K562 (cell line): Measurements from ENCODE around the gene CCDC78. TPM values are rescaled to one million over a fixed set of nuclear protein-coding genes. Genes with fewer than 3 reads are reported as not detected.
A peak's percentile ranks its signal among the peaks of the same experiment; 100 is the strongest.

Source experiments
- ATAC-seq: fragments of 200-7000 bp; cut with Tn5 transposase; 3 replicates; pipeline ENCODE4 v1.9.1; 2020; ENCODE audit warnings: moderate library complexity
- BruUV-seq: library from RNA; stranded (reverse); fragments of 400-500 nt; replicated peaks from 2 replicates; lab custom pipeline; 2021; lab: Mats Ljungman, UMichigan
- CTCF ChIA-PET: fragments of 300-600 bp; formaldehyde crosslinking; extraction: SDS; loops from one replicate; lab custom pipeline; 2021; ENCODE audit warnings: low intra/inter-chr PET ratio; lab: Yijun Ruan, JAX
- POLR2A ChIA-PET: fragments of 300-600, 350-650 bp; sonication (Branson Sonifier 250); formaldehyde crosslinking; extraction: SDS; loops from one replicate; lab custom pipeline; 2021; ENCODE audit warnings: antibody characterized with exemption, inconsistent platforms; lab: Yijun Ruan, JAX
- DNase-seq, 4 experiments: peaks; one replicate each; pipeline versions ENCODE4 v3.0.0 to v3.0.0-alpha.2; 2011 to 2018; ENCODE audit warnings: low spot score in 3 of 4, mixed read lengths in 3 of 4; ENCODE audit errors: extremely low read depth in 1 of 4
- FAIRE-seq: peaks from 2 replicates; lab custom pipeline; 2011; peaks lifted over from hg19 to GRCh38; lab: Jason Lieb, UNC
- H2AFZ ChIP-seq: 2 replicates; pipeline ENCODE4 v1.6.0; 2011; ENCODE audit warnings: low read depth, low read length, control low read depth, inconsistent platforms
- H3K27ac ChIP-seq: fragments of 200-600 bp; 3 replicates; pipeline ENCODE4 v1.8.0; 2011; ENCODE audit warnings: low read depth, mild to moderate bottlenecking, control low read depth, inconsistent platforms, low read length, moderate library complexity, mixed read lengths; ENCODE audit errors: extremely low read depth
- H3K27me3 ChIP-seq, 2 experiments: fragments of 300-600 bp in 1 of 2; 2 replicates in 1 of 2; 3 replicates in 1 of 2; pipeline versions ENCODE4 v1.6.0 to v1.8.0; 2011; ENCODE audit warnings: inconsistent platforms in 2 of 2, low read length in 2 of 2, mild to moderate bottlenecking in 1 of 2, mixed read lengths in 1 of 2, moderate library complexity in 1 of 2; ENCODE audit not compliant: control insufficient read depth in 2 of 2, insufficient read depth in 2 of 2
- H3K36me3 ChIP-seq: fragments of 300-600 bp; 3 replicates; pipeline ENCODE4 v1.8.0; 2011; ENCODE audit warnings: mild to moderate bottlenecking, low read length, inconsistent platforms; ENCODE audit not compliant: control insufficient read depth, insufficient read depth
- H3K4me1 ChIP-seq, 2 experiments: fragments of 200-600 bp in 1 of 2; replicated peaks in 1 of 2; 2 replicates in 1 of 2; 3 replicates in 1 of 2; pipeline versions ENCODE4 v1.5.1 to v1.8.0; 2011; ENCODE audit warnings: inconsistent platforms in 2 of 2, low read length in 2 of 2, mild to moderate bottlenecking in 1 of 2, mixed read lengths in 1 of 2, moderate library complexity in 1 of 2; ENCODE audit not compliant: control insufficient read depth in 2 of 2, insufficient read depth in 2 of 2
- H3K4me2 ChIP-seq: 2 replicates; pipeline ENCODE4 v1.6.1; 2011; ENCODE audit warnings: low read length, control low read depth, inconsistent platforms, mixed read lengths; ENCODE audit not compliant: insufficient read depth
- H3K4me3 ChIP-seq: fragments of 200-600 bp; sonication (generic), shearing (Covaris generic); 2 replicates; pipeline ENCODE4 v1.5.1; 2016; ENCODE audit warnings: control low read depth, inconsistent platforms
- H3K79me2 ChIP-seq: fragments of 200-600 bp; 3 replicates; pipeline ENCODE4 v1.8.0; 2011; ENCODE audit warnings: low read length, inconsistent platforms; ENCODE audit not compliant: control insufficient read depth, insufficient read depth
- H3K9ac ChIP-seq, 2 experiments: 2 replicates each; pipeline versions ENCODE4 v1.6.0 to v1.6.1; 2011; ENCODE audit warnings: low read depth in 2 of 2, low read length in 2 of 2, control low read depth in 1 of 2, inconsistent platforms in 1 of 2, mild to moderate bottlenecking in 1 of 2, mixed read lengths in 1 of 2; ENCODE audit not compliant: insufficient read depth in 1 of 2
- H3K9me1 ChIP-seq: one replicate; pipeline ENCODE4 v1.6.0; 2011; ENCODE audit warnings: inconsistent platforms, mild to moderate bottlenecking, low read length, moderate library complexity; ENCODE audit not compliant: control insufficient read depth, insufficient read depth
- H3K9me3 ChIP-seq: replicated peaks from 2 replicates; pipeline ENCODE4 v1.5.1; 2011; ENCODE audit warnings: low read depth, low read length, inconsistent platforms; ENCODE audit not compliant: control insufficient read depth, insufficient read depth
- H4K20me1 ChIP-seq: replicated peaks from 2 replicates; pipeline ENCODE4 v1.6.1; 2011; ENCODE audit warnings: low read length, inconsistent platforms, mixed read lengths; ENCODE audit not compliant: control insufficient read depth, insufficient read depth
- CC2D1A ChIP-seq: fragments of 450-650 bp; IDR thresholded peaks from 2 replicates; pipeline ENCODE4 v1.6.1; 2017; ENCODE audit warnings: mild to moderate bottlenecking
- HES1 ChIP-seq: fragments of 450-650 bp; IDR thresholded peaks from 2 replicates; pipeline ENCODE4 v1.6.1; 2016; ENCODE audit warnings: low read depth, mild to moderate bottlenecking, moderate library complexity
- HNRNPUL1 ChIP-seq: fragments of 200-400 bp; formaldehyde crosslinking; IDR thresholded peaks from 2 replicates; pipeline ENCODE4 v1.6.1; 2017; ENCODE audit warnings: low read length
- KAT7 ChIP-seq: sonication (generic); formaldehyde crosslinking; IDR thresholded peaks from 2 replicates; pipeline ENCODE4 v1.8.0; 2022; ENCODE audit warnings: missing genetic modification reagents, mild to moderate bottlenecking, borderline replicate concordance
- SAFB2 ChIP-seq: fragments of 200-400 bp; formaldehyde crosslinking; IDR thresholded peaks from 2 replicates; pipeline ENCODE4 v1.6.1; 2018; ENCODE audit warnings: borderline replicate concordance, low read length, low read depth, moderate library complexity; ENCODE audit not compliant: severe bottlenecking
- SREBF1 ChIP-seq: fragments of 150-350 bp; IDR thresholded peaks from 2 replicates; pipeline ENCODE4 v1.6.1; 2014; ENCODE audit warnings: antibody characterized with exemption, low read depth, low read length, borderline replicate concordance
- ZBTB5 ChIP-seq: fragments of 450-650 bp; IDR thresholded peaks from 2 replicates; pipeline ENCODE4 v1.6.1; 2017; ENCODE audit warnings: antibody characterized with exemption
- ZNF23 ChIP-seq: fragments of 250-450 bp; sonication (Bioruptor Pico); IDR thresholded peaks from 2 replicates; pipeline ENCODE4 v1.4.0; 2020; ENCODE audit warnings: mild to moderate bottlenecking
- ZNF253 ChIP-seq: fragments of 250-450 bp; sonication (Bioruptor Pico); conservative IDR thresholded peaks from 2 replicates; pipeline ENCODE4 v1.6.1; 2021; ENCODE audit warnings: mild to moderate bottlenecking
- ZNF830 ChIP-seq: fragments of 250-450 bp; sonication (Bioruptor Pico); IDR thresholded peaks from 2 replicates; pipeline ENCODE4 v1.5.0; 2021; ENCODE audit warnings: mild to moderate bottlenecking
- WGBS: fragments of 100-300 bp; shearing (Covaris generic); methylation state at CpG from one replicate; pipeline ENCODE4 v1.1.6; 2016; ENCODE audit warnings: low coverage, mixed read lengths; ENCODE audit not compliant: insufficient coverage; ENCODE audit errors: missing lambda C conversion rate; 5-methylcytosine and 5-hydroxymethylcytosine counted together
- in situ Hi-C: fragments of 300-500 bp; cut with MboI; formaldehyde crosslinking; loops from 4 replicates; pipeline ENCODE4 v1.15.0; 2018; ENCODE audit warnings: inconsistent platforms, mixed read lengths
- intact Hi-C: fragments of 100-400 bp; cut with micrococcal nuclease; formaldehyde crosslinking; loops from 2 replicates; pipeline ENCODE4 v1.14.2; 2022
- polyA plus RNA-seq, 8 experiments: library from polyadenylated mRNA; depleted of rRNA in 4 of 8; stranded (reverse) in 5 of 8; unstranded in 3 of 8; fragments of >200 nt; fragmentation: Nextera tagmentation in 2 of 8; fragmentation: Illumina TruSeq in 1 of 8; extraction: Ambion mirVana in 2 of 8; extraction: Trizol in 1 of 8; gene quantifications; 2 replicates each; pipeline versions ENCODE4 v1.2.1 to v1.2.3, GENCODE V29; 2011 to 2014; ENCODE audit warnings: inconsistent platforms in 1 of 8, missing spikeins in 1 of 8
- total RNA-seq, 7 experiments: library from RNA; depleted of rRNA in 6 of 7; stranded (reverse); fragments of >200 nt in 6 of 7; fragmentation: Illumina TruSeq in 2 of 7; extraction: Trizol in 2 of 7; gene quantifications; 2 replicates each; pipeline versions ENCODE4 v1.2.1 to v1.2.3, GENCODE V29; 2011 to 2021; ENCODE audit warnings: low replicate concordance in 1 of 7
- TF ChIP-seq, protein P1 (sequence below), 2 experiments: fragments of 450-650 bp; formaldehyde crosslinking in 1 of 2; IDR thresholded peaks; 2 replicates each; pipeline versions ENCODE4 v1.4.0 to v1.6.1; 2014 to 2020; ENCODE audit warnings: mild to moderate bottlenecking in 2 of 2, borderline replicate concordance in 1 of 2, low read depth in 1 of 2

CCDC78 gene
- total and polyA plus RNA-seq, 9 of the 15 experiments (the other 6 are each of a cell fraction or from before 2014, with no cell fraction given) = 0.24 to 17.7 (median 2.9) TPM

DNA sequence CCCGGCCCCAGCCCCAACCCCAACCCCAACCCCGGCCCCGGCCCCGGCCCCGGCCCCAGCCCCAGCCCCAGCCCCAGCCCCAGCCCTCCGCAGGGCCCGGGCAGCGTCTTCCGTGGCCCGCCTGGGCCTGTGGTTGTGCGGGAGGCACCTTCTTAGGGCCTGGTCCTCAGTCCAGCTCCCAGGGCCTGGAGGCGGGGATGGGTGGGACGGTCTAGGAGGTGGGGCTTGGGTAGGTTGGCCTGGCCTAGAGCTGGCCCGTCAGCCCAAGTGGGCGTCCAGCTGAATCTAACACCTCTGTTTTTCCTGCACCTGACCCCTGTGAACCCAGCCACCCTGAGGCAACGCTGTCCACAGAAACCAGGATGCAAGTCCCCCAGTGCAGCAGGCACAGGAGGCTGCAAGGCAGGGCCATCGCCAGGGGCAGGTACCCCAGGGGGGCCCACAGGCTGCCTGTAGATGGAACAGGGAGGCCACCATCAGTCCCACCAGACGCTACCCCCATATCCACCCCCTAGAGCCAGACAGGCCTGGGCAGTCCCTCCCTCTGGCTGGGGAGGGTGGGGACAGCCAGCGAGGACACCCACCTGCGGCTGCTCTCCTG lies 43.0 kb upstream of the CCDC78 start:
- no peak overlapping the region; a peak in 1 of 4 replicates for H3K9ac ChIP-seq
- peak; percentile 50; the same call in 2 of the 3 replicates for ATAC-seq
- TF ChIP-seq ZBTB5 (no peak), ZNF253 (CRISPR knock-in tag) (no peak), ZNF23 (CRISPR knock-in tag) (no peak), HES1 (no peak), SAFB2 (no peak), CC2D1A (no peak), HNRNPUL1 (no peak), SREBF1 (no peak), ZNF830 (CRISPR knock-in tag) (no peak), KAT7 (CRISPR knock-in tag) (no peak)
- TF ChIP-seq, protein P1, sequence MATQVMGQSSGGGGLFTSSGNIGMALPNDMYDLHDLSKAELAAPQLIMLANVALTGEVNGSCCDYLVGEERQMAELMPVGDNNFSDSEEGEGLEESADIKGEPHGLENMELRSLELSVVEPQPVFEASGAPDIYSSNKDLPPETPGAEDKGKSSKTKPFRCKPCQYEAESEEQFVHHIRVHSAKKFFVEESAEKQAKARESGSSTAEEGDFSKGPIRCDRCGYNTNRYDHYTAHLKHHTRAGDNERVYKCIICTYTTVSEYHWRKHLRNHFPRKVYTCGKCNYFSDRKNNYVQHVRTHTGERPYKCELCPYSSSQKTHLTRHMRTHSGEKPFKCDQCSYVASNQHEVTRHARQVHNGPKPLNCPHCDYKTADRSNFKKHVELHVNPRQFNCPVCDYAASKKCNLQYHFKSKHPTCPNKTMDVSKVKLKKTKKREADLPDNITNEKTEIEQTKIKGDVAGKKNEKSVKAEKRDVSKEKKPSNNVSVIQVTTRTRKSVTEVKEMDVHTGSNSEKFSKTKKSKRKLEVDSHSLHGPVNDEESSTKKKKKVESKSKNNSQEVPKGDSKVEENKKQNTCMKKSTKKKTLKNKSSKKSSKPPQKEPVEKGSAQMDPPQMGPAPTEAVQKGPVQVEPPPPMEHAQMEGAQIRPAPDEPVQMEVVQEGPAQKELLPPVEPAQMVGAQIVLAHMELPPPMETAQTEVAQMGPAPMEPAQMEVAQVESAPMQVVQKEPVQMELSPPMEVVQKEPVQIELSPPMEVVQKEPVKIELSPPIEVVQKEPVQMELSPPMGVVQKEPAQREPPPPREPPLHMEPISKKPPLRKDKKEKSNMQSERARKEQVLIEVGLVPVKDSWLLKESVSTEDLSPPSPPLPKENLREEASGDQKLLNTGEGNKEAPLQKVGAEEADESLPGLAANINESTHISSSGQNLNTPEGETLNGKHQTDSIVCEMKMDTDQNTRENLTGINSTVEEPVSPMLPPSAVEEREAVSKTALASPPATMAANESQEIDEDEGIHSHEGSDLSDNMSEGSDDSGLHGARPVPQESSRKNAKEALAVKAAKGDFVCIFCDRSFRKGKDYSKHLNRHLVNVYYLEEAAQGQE (IDR thresholded peaks at IDR 0.05; ENCODE audit: borderline replicate concordance) = no peak
- TF ChIP-seq, protein P1 (CRISPR knock-in tag; IDR thresholded peaks at IDR 0.05; ENCODE audit: low read depth) = no peak
- TF ChIP-seq, all 486 proteins: peak for 0
- H3K27me3 ChIP-seq = peaks cover 0 to 6% of the 10 kb centered on the region in 2 experiments; a peak in 1 of 5 replicates
- in situ Hi-C loops = no loop called here
- peaks cover 2% of the 10 kb centered on the region for H3K9me1 ChIP-seq
- ChIA-PET POLR2A (interaction anchor here (0.9 kb wide), 1 partner anchor 11 kb away, joined by 7 read pairs; no protein-coding TSS in a partner anchor), CTCF (no interaction called here)
- 42% methylated on average over 18 of the region's 20 CpGs for WGBS
- no peaks in the 10 kb centered on the region for H3K36me3 ChIP-seq
- DNase-seq (no peak), FAIRE-seq (no peak)
- peaks cover 0 to 67% of the 10 kb centered on the region in 2 experiments; a peak in 2 of 5 replicates for H3K4me1 ChIP-seq
- H3K4me3 ChIP-seq = no peak overlapping the region
- no peak overlapping the region for H2AFZ ChIP-seq
- H3K79me2 ChIP-seq = no peaks in the 10 kb centered on the region
- no peak overlapping the region for H3K27ac ChIP-seq
- 0 out of 2 replicates have a peak, but pooled peaks cover 3% of the 10 kb centered on the region for H4K20me1 ChIP-seq
- no TSS peak for BruUV-seq
- no peak overlapping the region for H3K4me2 ChIP-seq
- H3K9me3 ChIP-seq = no peaks in the 10 kb centered on the region
- intact Hi-C loops = no loop called here
